ENCODE measurements around the gene COL12A1. TPM values are rescaled to one million over a fixed set of nuclear protein-coding genes. Genes with fewer than 3 reads are reported as not detected.
A peak's percentile ranks its signal among the peaks of the same experiment; 100 is the strongest.

Gene COL12A1
- total and polyA plus RNA-seq, 2 donors (not counting 3 experiments of a cell fraction or from before 2014, with no cell fraction given) = 48.5 to 89.1 TPM

DNA sequence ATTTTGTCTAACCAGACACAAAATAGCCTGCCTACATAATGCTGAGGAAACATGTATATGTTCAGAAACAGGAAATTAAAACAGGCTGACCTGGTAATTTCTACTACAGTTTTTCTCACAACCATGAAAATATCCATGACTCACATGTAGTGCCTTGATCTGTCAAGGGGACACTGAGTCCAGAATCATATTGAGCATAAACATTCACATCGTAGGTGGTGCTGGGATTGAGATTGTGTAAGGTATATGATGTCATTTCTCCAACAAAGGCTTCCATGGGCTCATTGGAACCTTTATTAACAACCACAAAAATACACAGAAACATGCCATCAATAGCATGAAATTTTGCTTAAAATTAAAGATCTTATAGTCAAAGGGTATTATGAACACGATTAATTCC, 80.9 kb downstream of the COL12A1 start:
- Histone ChIP-seq H4K20me1 (replicated peaks; ENCODE audit: control insufficient read depth, extremely low read depth, insufficient read depth, low read length) (no peaks in the 10 kb centered on the region), H3K4me3 (replicated peaks in 1 of 3; ENCODE audit: insufficient read depth in 1 of 3, low read depth in 1 of 3, low read length in 3 of 3) (no peak overlapping the region), H3K79me2 (ENCODE audit: control insufficient read depth, insufficient read depth, low read length) (no peaks in the 10 kb centered on the region), H3K9me1 (replicated peaks; ENCODE audit: control insufficient read depth, extremely low read depth, insufficient read depth, low read length) (no peaks in the 10 kb centered on the region), H3K9ac (replicated peaks; ENCODE audit: extremely low read depth, insufficient read depth, low read length) (no peak overlapping the region), H2AFZ (ENCODE audit: low read depth, low read length) (no peak overlapping the region), H3K27me3 (ENCODE audit: control insufficient read depth in 2 of 2, insufficient read depth in 2 of 2, low read length in 2 of 2) (no peaks in the 10 kb centered on the region), H3K4me1 (ENCODE audit: control insufficient read depth, extremely low read depth, insufficient read depth, low read length) (peaks cover 8% of the 10 kb centered on the region), H3K36me3 (ENCODE audit: control insufficient read depth in 2 of 2, extremely low read depth in 1 of 2, insufficient read depth in 2 of 2, low read length in 2 of 2) (no peaks in the 10 kb centered on the region), H3K9me3 (replicated peaks; ENCODE audit: control insufficient read depth, insufficient read depth, low read length) (no peaks in the 10 kb centered on the region), H3K4me2 (ENCODE audit: insufficient read depth, low read length) (no peak overlapping the region), H3K27ac (ENCODE audit: insufficient read depth, low read depth, low read length) (no peak overlapping the region)
- BruUV-seq (replicated peaks) = no TSS peak
- FAIRE-seq (peak; percentile 18), DNase-seq (ENCODE audit: low read depth, low spot score) (no peak)
- ChIA-PET POLR2A (no interaction called here), CTCF (no interaction called here)
- TF ChIP-seq EZH2 (IDR thresholded peaks at IDR 0.05; ENCODE audit: borderline replicate concordance, low read depth, low read length, severe bottlenecking) = no peak
- TF ChIP-seq, protein P1, sequence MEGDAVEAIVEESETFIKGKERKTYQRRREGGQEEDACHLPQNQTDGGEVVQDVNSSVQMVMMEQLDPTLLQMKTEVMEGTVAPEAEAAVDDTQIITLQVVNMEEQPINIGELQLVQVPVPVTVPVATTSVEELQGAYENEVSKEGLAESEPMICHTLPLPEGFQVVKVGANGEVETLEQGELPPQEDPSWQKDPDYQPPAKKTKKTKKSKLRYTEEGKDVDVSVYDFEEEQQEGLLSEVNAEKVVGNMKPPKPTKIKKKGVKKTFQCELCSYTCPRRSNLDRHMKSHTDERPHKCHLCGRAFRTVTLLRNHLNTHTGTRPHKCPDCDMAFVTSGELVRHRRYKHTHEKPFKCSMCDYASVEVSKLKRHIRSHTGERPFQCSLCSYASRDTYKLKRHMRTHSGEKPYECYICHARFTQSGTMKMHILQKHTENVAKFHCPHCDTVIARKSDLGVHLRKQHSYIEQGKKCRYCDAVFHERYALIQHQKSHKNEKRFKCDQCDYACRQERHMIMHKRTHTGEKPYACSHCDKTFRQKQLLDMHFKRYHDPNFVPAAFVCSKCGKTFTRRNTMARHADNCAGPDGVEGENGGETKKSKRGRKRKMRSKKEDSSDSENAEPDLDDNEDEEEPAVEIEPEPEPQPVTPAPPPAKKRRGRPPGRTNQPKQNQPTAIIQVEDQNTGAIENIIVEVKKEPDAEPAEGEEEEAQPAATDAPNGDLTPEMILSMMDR (IDR thresholded peaks at IDR 0.05; ENCODE audit: extremely low read depth in 1 of 2, insufficient read depth in 1 of 2, low read depth in 1 of 2, low read length in 2 of 2) = no peak
- no peak for TF ChIP-seq POLR2A (IDR thresholded peaks at IDR 0.05; ENCODE audit: low read depth, low read length)
- TF ChIP-seq, protein P2, sequence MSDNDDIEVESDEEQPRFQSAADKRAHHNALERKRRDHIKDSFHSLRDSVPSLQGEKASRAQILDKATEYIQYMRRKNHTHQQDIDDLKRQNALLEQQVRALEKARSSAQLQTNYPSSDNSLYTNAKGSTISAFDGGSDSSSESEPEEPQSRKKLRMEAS (IDR thresholded peaks at IDR 0.05; ENCODE audit: insufficient read depth, insufficient read length) = no peak
- no peak for TF ChIP-seq GATA2 (IDR thresholded peaks at IDR 0.05; ENCODE audit: insufficient read depth, insufficient read length, low read depth, low read length)
- no peak for TF ChIP-seq FOS (IDR thresholded peaks at IDR 0.05; ENCODE audit: borderline replicate concordance, insufficient read depth, low read length)
- TF ChIP-seq JUN (IDR thresholded peaks at IDR 0.05; ENCODE audit: borderline replicate concordance, insufficient read depth, insufficient read length, low read depth) = no peak
- dilution Hi-C loops (cut with MboI; ENCODE audit: extremely low pct_ligation_motif_present, low sequenced_read_pairs) (no loop called here), intact Hi-C loops (cut with micrococcal nuclease) (no loop called here)

All from endothelial cell of umbilical vein (primary cell).